K562 (cell line): ENCODE measurements around the gene MFAP2. TPM values are rescaled to one million over a fixed set of nuclear protein-coding genes. Genes with fewer than 3 reads are reported as not detected.

Experiments used
- CCNT2 ChIP-seq: IDR thresholded peaks from 2 replicates; pipeline ENCODE4 v1.6.1; 2011; ENCODE audit warnings: borderline replicate concordance, low read depth, mild to moderate bottlenecking, moderate library complexity, mixed read lengths, low read length; ENCODE audit not compliant: insufficient read length; ENCODE audit errors: extremely low read depth
- ELF4 ChIP-seq: fragments of 450-650 bp; formaldehyde crosslinking; IDR thresholded peaks from 2 replicates; pipeline ENCODE4 v1.4.0; 2022; ENCODE audit warnings: missing genetic modification characterization
- ESRRA ChIP-seq: fragments of 450-650 bp; IDR thresholded peaks from 2 replicates; pipeline ENCODE4 v1.6.1; 2014; ENCODE audit warnings: low read depth, mild to moderate bottlenecking, moderate library complexity, borderline replicate concordance
- HNRNPH1 ChIP-seq: fragments of 200-400 bp; formaldehyde crosslinking; optimal IDR thresholded peaks from 2 replicates; pipeline ENCODE3; 2017; ENCODE audit warnings: low read depth, mild to moderate bottlenecking, low read length, moderate library complexity
- JUN ChIP-seq, 2 experiments: sonication (generic) in 1 of 2; formaldehyde crosslinking in 1 of 2; IDR thresholded peaks; 2 replicates each; pipeline versions ENCODE4 v1.6.1 to v1.8.0; 2012 to 2022; ENCODE audit warnings: borderline replicate concordance in 2 of 2, mild to moderate bottlenecking in 2 of 2, improper control_type of control experiment in 1 of 2, low read depth in 1 of 2, low read length in 1 of 2, missing genetic modification reagents in 1 of 2
- JUNB ChIP-seq: fragments of 450-650 bp; formaldehyde crosslinking; conservative IDR thresholded peaks from 2 replicates; pipeline ENCODE4 v1.4.0; 2020; ENCODE audit warnings: mild to moderate bottlenecking
- NFYB ChIP-seq: IDR thresholded peaks from 2 replicates; pipeline ENCODE4 v1.6.1; 2011; ENCODE audit warnings: mild to moderate bottlenecking, moderate library complexity; ENCODE audit not compliant: insufficient read length; ENCODE audit errors: extremely low read depth
- PCBP1 ChIP-seq: fragments of 200-400 bp; formaldehyde crosslinking; IDR thresholded peaks from 2 replicates; pipeline ENCODE4 v1.6.1; 2018; ENCODE audit warnings: mild to moderate bottlenecking, low read depth, low read length; ENCODE audit not compliant: poor library complexity, severe bottlenecking
- SRSF1 ChIP-seq: fragments of 200-400 bp; formaldehyde crosslinking; IDR thresholded peaks from 2 replicates; pipeline ENCODE4 v1.6.1; 2017; ENCODE audit warnings: mild to moderate bottlenecking, low read depth, low read length, moderate library complexity
- ZFP30 ChIP-seq: fragments of 250-450 bp; sonication (Bioruptor Pico); IDR thresholded peaks from 2 replicates; pipeline ENCODE4 v1.8.0; 2022; ENCODE audit warnings: moderate library complexity, mild to moderate bottlenecking, inconsistent platforms, borderline replicate concordance
- polyA plus RNA-seq, 8 experiments: library from polyadenylated mRNA; depleted of rRNA in 4 of 8; stranded (reverse) in 5 of 8; unstranded in 3 of 8; fragments of >200 nt; fragmentation: Nextera tagmentation in 2 of 8; fragmentation: Illumina TruSeq in 1 of 8; extraction: Ambion mirVana in 2 of 8; extraction: Trizol in 1 of 8; gene quantifications; 2 replicates each; pipeline versions ENCODE4 v1.2.1 to v1.2.3, GENCODE V29; 2011 to 2014; ENCODE audit warnings: inconsistent platforms in 1 of 8, missing spikeins in 1 of 8
- total RNA-seq, 7 experiments: library from RNA; depleted of rRNA in 6 of 7; stranded (reverse); fragments of >200 nt in 6 of 7; fragmentation: Illumina TruSeq in 2 of 7; extraction: Trizol in 2 of 7; gene quantifications; 2 replicates each; pipeline versions ENCODE4 v1.2.1 to v1.2.3, GENCODE V29; 2011 to 2021; ENCODE audit warnings: low replicate concordance in 1 of 7
- TF ChIP-seq, protein P1 (sequence below): fragments of 200-600 bp; sonication (generic); IDR thresholded peaks from one replicate; pipeline ENCODE4 v1.6.1; 2012; ENCODE audit warnings: mild to moderate bottlenecking, low read depth, low read length, inconsistent platforms
- TF ChIP-seq, protein P2 (sequence below): fragments of 250-450 bp; sonication (Bioruptor Pico); IDR thresholded peaks from 2 replicates; pipeline ENCODE4 v1.4.0; 2020; ENCODE audit warnings: mild to moderate bottlenecking, moderate library complexity

Gene MFAP2
- total and polyA plus RNA-seq, 9 of the 15 experiments (the other 6 are each of a cell fraction or from before 2014, with no cell fraction given): not detected

DNA sequence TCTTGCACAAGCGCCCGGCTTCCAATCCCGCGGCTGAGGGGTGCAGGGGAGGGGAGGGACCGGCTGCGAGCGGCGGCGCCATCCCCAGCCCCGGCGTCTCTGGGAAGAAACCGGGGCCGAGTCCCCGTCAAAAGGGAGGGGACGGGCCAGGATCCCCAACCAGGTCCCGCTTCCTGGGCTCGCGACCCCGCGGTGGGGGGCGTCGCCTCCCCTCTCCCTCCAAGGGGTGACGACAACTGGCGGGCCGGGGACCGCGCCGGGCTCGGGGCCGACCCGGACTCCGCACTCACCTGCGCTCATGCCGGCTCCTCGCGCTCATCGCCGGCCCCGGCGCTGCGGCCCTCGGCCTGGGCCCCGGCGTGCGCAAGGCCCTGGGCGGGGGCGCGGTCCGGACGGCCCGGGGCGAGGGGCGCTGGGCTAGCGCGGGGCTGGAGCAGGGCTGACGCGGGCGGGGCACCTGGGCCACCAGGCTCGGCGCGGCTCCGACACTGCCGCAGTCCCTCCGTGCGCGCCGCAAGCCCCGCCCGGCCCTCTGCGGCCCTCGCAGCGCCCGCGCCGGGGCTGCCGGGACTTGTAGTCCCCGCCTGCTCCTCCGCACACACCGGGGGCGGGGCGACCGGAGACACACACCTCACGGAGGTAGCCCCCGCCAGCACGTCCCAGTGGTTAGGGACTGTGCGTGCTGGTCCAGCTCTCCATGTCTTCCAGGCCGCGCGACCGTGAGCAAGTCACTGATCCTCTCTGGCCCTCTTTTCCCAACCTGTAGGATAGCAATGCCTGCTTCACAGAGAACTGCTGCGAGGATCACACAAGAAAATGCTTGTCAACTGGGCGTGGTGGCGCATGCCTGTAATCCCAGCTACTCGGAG, 31.3 kb upstream of the MFAP2 start, which contains the start of gene ATP13A2 (continued):
- TF ChIP-seq, protein P1, sequence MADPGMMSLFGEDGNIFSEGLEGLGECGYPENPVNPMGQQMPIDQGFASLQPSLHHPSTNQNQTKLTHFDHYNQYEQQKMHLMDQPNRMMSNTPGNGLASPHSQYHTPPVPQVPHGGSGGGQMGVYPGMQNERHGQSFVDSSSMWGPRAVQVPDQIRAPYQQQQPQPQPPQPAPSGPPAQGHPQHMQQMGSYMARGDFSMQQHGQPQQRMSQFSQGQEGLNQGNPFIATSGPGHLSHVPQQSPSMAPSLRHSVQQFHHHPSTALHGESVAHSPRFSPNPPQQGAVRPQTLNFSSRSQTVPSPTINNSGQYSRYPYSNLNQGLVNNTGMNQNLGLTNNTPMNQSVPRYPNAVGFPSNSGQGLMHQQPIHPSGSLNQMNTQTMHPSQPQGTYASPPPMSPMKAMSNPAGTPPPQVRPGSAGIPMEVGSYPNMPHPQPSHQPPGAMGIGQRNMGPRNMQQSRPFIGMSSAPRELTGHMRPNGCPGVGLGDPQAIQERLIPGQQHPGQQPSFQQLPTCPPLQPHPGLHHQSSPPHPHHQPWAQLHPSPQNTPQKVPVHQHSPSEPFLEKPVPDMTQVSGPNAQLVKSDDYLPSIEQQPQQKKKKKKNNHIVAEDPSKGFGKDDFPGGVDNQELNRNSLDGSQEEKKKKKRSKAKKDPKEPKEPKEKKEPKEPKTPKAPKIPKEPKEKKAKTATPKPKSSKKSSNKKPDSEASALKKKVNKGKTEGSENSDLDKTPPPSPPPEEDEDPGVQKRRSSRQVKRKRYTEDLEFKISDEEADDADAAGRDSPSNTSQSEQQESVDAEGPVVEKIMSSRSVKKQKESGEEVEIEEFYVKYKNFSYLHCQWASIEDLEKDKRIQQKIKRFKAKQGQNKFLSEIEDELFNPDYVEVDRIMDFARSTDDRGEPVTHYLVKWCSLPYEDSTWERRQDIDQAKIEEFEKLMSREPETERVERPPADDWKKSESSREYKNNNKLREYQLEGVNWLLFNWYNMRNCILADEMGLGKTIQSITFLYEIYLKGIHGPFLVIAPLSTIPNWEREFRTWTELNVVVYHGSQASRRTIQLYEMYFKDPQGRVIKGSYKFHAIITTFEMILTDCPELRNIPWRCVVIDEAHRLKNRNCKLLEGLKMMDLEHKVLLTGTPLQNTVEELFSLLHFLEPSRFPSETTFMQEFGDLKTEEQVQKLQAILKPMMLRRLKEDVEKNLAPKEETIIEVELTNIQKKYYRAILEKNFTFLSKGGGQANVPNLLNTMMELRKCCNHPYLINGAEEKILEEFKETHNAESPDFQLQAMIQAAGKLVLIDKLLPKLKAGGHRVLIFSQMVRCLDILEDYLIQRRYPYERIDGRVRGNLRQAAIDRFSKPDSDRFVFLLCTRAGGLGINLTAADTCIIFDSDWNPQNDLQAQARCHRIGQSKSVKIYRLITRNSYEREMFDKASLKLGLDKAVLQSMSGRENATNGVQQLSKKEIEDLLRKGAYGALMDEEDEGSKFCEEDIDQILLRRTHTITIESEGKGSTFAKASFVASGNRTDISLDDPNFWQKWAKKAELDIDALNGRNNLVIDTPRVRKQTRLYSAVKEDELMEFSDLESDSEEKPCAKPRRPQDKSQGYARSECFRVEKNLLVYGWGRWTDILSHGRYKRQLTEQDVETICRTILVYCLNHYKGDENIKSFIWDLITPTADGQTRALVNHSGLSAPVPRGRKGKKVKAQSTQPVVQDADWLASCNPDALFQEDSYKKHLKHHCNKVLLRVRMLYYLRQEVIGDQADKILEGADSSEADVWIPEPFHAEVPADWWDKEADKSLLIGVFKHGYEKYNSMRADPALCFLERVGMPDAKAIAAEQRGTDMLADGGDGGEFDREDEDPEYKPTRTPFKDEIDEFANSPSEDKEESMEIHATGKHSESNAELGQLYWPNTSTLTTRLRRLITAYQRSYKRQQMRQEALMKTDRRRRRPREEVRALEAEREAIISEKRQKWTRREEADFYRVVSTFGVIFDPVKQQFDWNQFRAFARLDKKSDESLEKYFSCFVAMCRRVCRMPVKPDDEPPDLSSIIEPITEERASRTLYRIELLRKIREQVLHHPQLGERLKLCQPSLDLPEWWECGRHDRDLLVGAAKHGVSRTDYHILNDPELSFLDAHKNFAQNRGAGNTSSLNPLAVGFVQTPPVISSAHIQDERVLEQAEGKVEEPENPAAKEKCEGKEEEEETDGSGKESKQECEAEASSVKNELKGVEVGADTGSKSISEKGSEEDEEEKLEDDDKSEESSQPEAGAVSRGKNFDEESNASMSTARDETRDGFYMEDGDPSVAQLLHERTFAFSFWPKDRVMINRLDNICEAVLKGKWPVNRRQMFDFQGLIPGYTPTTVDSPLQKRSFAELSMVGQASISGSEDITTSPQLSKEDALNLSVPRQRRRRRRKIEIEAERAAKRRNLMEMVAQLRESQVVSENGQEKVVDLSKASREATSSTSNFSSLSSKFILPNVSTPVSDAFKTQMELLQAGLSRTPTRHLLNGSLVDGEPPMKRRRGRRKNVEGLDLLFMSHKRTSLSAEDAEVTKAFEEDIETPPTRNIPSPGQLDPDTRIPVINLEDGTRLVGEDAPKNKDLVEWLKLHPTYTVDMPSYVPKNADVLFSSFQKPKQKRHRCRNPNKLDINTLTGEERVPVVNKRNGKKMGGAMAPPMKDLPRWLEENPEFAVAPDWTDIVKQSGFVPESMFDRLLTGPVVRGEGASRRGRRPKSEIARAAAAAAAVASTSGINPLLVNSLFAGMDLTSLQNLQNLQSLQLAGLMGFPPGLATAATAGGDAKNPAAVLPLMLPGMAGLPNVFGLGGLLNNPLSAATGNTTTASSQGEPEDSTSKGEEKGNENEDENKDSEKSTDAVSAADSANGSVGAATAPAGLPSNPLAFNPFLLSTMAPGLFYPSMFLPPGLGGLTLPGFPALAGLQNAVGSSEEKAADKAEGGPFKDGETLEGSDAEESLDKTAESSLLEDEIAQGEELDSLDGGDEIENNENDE: no peak
- TF ChIP-seq JUN (IDR thresholded peaks at IDR 0.05; ENCODE audit: borderline replicate concordance, low read depth, low read length) (no peak), JUN (CRISPR knock-in tag; IDR thresholded peaks at IDR 0.05; ENCODE audit: borderline replicate concordance) (no peak; the same call in 1 of the 2 replicates), JUNB (no peak), CCNT2 (peak; percentile 74), PCBP1 (peak; percentile 16), ESRRA (no peak; the same call in 1 of the 2 replicates), NFYB (no peak), ELF4 (no peak), SRSF1 (no peak), ZFP30 (CRISPR knock-in tag) (no peak), HNRNPH1 (no peak)
- TF ChIP-seq, protein P2, sequence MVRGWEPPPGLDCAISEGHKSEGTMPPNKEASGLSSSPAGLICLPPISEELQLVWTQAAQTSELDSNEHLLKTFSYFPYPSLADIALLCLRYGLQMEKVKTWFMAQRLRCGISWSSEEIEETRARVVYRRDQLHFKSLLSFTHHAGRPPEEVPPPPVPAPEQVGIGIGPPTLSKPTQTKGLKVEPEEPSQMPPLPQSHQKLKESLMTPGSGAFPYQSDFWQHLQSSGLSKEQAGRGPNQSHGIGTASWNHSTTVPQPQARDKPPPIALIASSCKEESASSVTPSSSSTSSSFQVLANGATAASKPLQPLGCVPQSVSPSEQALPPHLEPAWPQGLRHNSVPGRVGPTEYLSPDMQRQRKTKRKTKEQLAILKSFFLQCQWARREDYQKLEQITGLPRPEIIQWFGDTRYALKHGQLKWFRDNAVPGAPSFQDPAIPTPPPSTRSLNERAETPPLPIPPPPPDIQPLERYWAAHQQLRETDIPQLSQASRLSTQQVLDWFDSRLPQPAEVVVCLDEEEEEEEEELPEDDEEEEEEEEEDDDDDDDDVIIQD (CRISPR knock-in tag): no peak
